Type B pancreatic cell (in vitro differentiated cells): ENCODE results near the gene PNPLA1. TPM values are rescaled to one million over a fixed set of nuclear protein-coding genes. Genes with fewer than 3 reads are reported as not detected.
A peak's percentile ranks its signal among the peaks of the same experiment; 100 is the strongest.

Source experiments
- DNase-seq: peaks from one replicate; pipeline ENCODE4 v3.0.0; 2021; ENCODE audit warnings: mixed read lengths; ENCODE audit not compliant: unreplicated experiment; ENCODE audit errors: extremely low spot score
- H3K27ac Mint-ChIP-seq: 2 replicates; pipeline ENCODE4 v1.8.0; 2021; ENCODE audit warnings: mild to moderate bottlenecking, mixed read lengths
- H3K27me3 Mint-ChIP-seq: 2 replicates; pipeline ENCODE4 v1.8.0; 2021; ENCODE audit warnings: mixed read lengths
- H3K36me3 Mint-ChIP-seq: 2 replicates; pipeline ENCODE4 v1.8.0; 2021; ENCODE audit warnings: mixed read lengths
- H3K4me1 Mint-ChIP-seq: one replicate; pipeline ENCODE4 v1.8.0; 2021; ENCODE audit warnings: mixed read lengths; ENCODE audit not compliant: unreplicated experiment
- H3K4me3 Mint-ChIP-seq: 2 replicates; pipeline ENCODE4 v1.8.0; 2021; ENCODE audit warnings: mild to moderate bottlenecking, mixed read lengths
- H3K9me3 Mint-ChIP-seq: 2 replicates; pipeline ENCODE4 v1.8.0; 2021; ENCODE audit warnings: mixed read lengths
- long read RNA-seq: library from polyadenylated mRNA; unstranded; transcript quantifications from one replicate; pipeline ENCODE4 v2.0.0, GENCODE V29; 2020
- total RNA-seq: library from RNA; stranded (reverse); gene quantifications from 2 replicates; pipeline ENCODE4 v1.2.1, GENCODE V29; 2021; ENCODE audit warnings: low replicate concordance
- TF ChIP-seq, protein P1 (sequence below): fragments of 200-600 bp; sonication (generic); conservative IDR thresholded peaks from 2 replicates; pipeline ENCODE4 v1.5.0; 2021; ENCODE audit warnings: antibody characterized with exemption, mild to moderate bottlenecking

The PNPLA1 gene
- 0.12 TPM in 1 of 2 replicates, not detected in the other for total RNA-seq
- long read RNA-seq: 0 reads

GRCh38 chr6:36269834-36270705 lies at the start of gene PNPLA1:
PNPLA1 (plus strand) TSS chr6:36270060; CDS start chr6:36270460, 400 bp downstream.
- no peaks in the 10 kb centered on the region for H3K36me3 Mint-ChIP-seq
- H3K4me3 Mint-ChIP-seq: no peak within 1 kb of the TSS
- TF ChIP-seq, protein P1, sequence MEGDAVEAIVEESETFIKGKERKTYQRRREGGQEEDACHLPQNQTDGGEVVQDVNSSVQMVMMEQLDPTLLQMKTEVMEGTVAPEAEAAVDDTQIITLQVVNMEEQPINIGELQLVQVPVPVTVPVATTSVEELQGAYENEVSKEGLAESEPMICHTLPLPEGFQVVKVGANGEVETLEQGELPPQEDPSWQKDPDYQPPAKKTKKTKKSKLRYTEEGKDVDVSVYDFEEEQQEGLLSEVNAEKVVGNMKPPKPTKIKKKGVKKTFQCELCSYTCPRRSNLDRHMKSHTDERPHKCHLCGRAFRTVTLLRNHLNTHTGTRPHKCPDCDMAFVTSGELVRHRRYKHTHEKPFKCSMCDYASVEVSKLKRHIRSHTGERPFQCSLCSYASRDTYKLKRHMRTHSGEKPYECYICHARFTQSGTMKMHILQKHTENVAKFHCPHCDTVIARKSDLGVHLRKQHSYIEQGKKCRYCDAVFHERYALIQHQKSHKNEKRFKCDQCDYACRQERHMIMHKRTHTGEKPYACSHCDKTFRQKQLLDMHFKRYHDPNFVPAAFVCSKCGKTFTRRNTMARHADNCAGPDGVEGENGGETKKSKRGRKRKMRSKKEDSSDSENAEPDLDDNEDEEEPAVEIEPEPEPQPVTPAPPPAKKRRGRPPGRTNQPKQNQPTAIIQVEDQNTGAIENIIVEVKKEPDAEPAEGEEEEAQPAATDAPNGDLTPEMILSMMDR: no peak
- no peak within 1 kb of the TSS for H3K27ac Mint-ChIP-seq
- H3K27me3 Mint-ChIP-seq: peaks cover 15% of the 10 kb centered on the region
- H3K9me3 Mint-ChIP-seq: no peaks in the 10 kb centered on the region
- no peak for DNase-seq
- peaks cover 16% of the 10 kb centered on the region for H3K4me1 Mint-ChIP-seq

GRCh38 chr6:36220226-36220625 lies 49.6 kb upstream of the PNPLA1 start:
- Mint-ChIP-seq H3K9me3 (no peaks in the 10 kb centered on the region), H3K36me3 (peaks cover 37% of the 10 kb centered on the region), H3K27me3 (no peaks in the 10 kb centered on the region), H3K27ac (peak overlapping the region; percentile 5), H3K4me1 (peaks cover 3% of the 10 kb centered on the region), H3K4me3 (no peak overlapping the region)
- DNase-seq: no peak
- TF ChIP-seq, protein P1: no peak

DNA sequence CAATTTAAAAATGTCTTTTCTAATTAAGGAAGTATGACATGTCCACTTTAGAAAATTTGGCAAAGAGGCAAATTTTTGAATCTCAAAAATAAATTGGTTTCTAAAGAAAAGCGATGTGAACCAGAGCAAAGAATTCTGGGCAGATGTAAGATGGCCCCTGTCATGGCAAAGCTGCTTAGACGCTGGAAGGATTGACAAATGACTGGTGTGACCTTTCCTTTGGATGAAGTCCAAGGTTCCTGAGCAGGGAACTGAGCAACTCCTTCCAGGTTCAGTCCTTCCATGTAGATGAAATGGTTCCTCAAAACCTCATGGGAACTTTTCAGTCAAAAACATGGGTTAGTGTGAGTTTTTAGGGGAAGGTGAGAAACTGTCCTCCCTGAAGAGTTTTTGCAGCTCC lies 48.2 kb upstream of the PNPLA1 start:
- H3K4me3 Mint-ChIP-seq: no peak overlapping the region
- H3K27me3 Mint-ChIP-seq: no peaks in the 10 kb centered on the region
- no peak for DNase-seq
- no peaks in the 10 kb centered on the region for H3K9me3 Mint-ChIP-seq
- no peak overlapping the region for H3K27ac Mint-ChIP-seq
- H3K36me3 Mint-ChIP-seq: peaks cover 32% of the 10 kb centered on the region
- H3K4me1 Mint-ChIP-seq: peaks cover 3% of the 10 kb centered on the region
- TF ChIP-seq, protein P1: no peak

DNA sequence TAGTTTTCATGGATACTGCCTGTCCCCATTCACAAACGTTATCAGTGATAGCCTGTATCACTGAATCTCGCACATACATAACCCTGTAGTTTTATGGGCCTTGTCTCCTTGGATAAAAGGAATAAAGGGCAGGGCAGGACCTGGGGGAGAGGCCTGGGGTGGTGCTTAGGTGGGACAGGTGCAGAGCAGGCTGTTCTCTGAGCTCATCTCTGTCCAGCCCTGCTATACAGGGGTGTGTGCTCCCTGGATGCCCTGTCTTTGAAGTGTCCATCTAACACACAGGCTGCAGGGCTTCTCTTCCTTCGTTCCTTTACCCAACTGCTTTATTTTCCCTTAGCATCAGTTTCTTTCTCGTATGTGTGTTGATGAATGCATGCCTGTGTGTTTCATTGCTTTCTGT lies 46.9 kb upstream of the PNPLA1 start:
- Mint-ChIP-seq H3K4me1 (peaks cover 3% of the 10 kb centered on the region), H3K36me3 (peaks cover 29% of the 10 kb centered on the region)

GRCh38 chr6:36223706-36224105 lies 46.2 kb upstream of the PNPLA1 start:
- Mint-ChIP-seq H3K27ac (no peak overlapping the region), H3K4me3 (no peak overlapping the region), H3K36me3 (peaks cover 28% of the 10 kb centered on the region)

More for the DNA sequence above, 46.9 kb upstream of the PNPLA1 start:
- TF ChIP-seq, protein P1: no peak
- Mint-ChIP-seq H3K27me3 (no peaks in the 10 kb centered on the region), H3K27ac (no peak overlapping the region), H3K9me3 (no peaks in the 10 kb centered on the region), H3K4me3 (no peak overlapping the region)
- DNase-seq: no peak

More at GRCh38 chr6:36223706-36224105, 46.2 kb upstream of the PNPLA1 start:
- no peaks in the 10 kb centered on the region for H3K27me3 Mint-ChIP-seq
- H3K4me1 Mint-ChIP-seq: peaks cover 3% of the 10 kb centered on the region
- DNase-seq: no peak
- TF ChIP-seq, protein P1: no peak
- H3K9me3 Mint-ChIP-seq: no peaks in the 10 kb centered on the region
